Astrocyte (in vitro differentiated cells and primary cell): Measurements from ENCODE around the gene OR2D3. TPM values are rescaled to one million over a fixed set of nuclear protein-coding genes. Genes with fewer than 3 reads are reported as not detected.

Experiments used
- DNase-seq: peaks from one replicate; pipeline ENCODE4 v3.0.0-alpha.2; 2010; ENCODE audit warnings: low read depth
- FAIRE-seq: peaks from 2 replicates; lab custom pipeline; 2011; peaks lifted over from hg19 to GRCh38; lab: Jason Lieb, UNC
- H2AFZ ChIP-seq: 2 replicates; pipeline ENCODE4 v1.6.0; 2012; ENCODE audit warnings: low read depth, low read length, inconsistent platforms
- H3K27ac ChIP-seq: 2 replicates; pipeline ENCODE4 v1.5.1; 2011; ENCODE audit warnings: low read depth, low read length, inconsistent platforms
- H3K27me3 ChIP-seq: 2 replicates; pipeline ENCODE4 v1.6.0; 2011; ENCODE audit warnings: low read length, inconsistent platforms; ENCODE audit not compliant: insufficient read depth
- H3K36me3 ChIP-seq: 2 replicates; pipeline ENCODE4 v1.5.1; 2011; ENCODE audit warnings: low read length, inconsistent platforms; ENCODE audit not compliant: insufficient read depth
- H3K4me1 ChIP-seq: 2 replicates; pipeline ENCODE4 v1.5.1; 2011; ENCODE audit warnings: low read length, inconsistent platforms; ENCODE audit not compliant: insufficient read depth
- H3K4me2 ChIP-seq: 2 replicates; pipeline ENCODE4 v1.6.0; 2012; ENCODE audit warnings: low read length, inconsistent platforms
- H3K4me3 ChIP-seq: 2 replicates; pipeline ENCODE4 v1.5.1; 2011; ENCODE audit warnings: low read depth, mild to moderate bottlenecking, low read length, inconsistent platforms; ENCODE audit not compliant: insufficient read depth
- H3K79me2 ChIP-seq: 2 replicates; pipeline ENCODE4 v1.6.0; 2012; ENCODE audit warnings: mild to moderate bottlenecking, low read length, inconsistent platforms; ENCODE audit not compliant: insufficient read depth
- H3K9ac ChIP-seq: 2 replicates; pipeline ENCODE4 v1.6.0; 2012; ENCODE audit warnings: mild to moderate bottlenecking, low read length, inconsistent platforms
- H3K9me3 ChIP-seq: 2 replicates; pipeline ENCODE4 v1.5.1; 2012; ENCODE audit warnings: low read depth, mild to moderate bottlenecking, low read length, inconsistent platforms; ENCODE audit not compliant: insufficient read depth
- H4K20me1 ChIP-seq: 2 replicates; pipeline ENCODE4 v1.6.0; 2012; ENCODE audit warnings: low read length, inconsistent platforms; ENCODE audit not compliant: insufficient read depth
- H3K27ac Mint-ChIP-seq: one replicate; pipeline ENCODE4 v1.8.0; 2021; ENCODE audit warnings: mild to moderate bottlenecking, mixed read lengths; ENCODE audit not compliant: unreplicated experiment
- H3K27me3 Mint-ChIP-seq: one replicate; pipeline ENCODE4 v1.8.0; 2021; ENCODE audit warnings: low read depth, mixed read lengths; ENCODE audit not compliant: unreplicated experiment
- H3K36me3 Mint-ChIP-seq: one replicate; pipeline ENCODE4 v1.8.0; 2021; ENCODE audit warnings: low read depth, mixed read lengths; ENCODE audit not compliant: unreplicated experiment
- H3K4me1 Mint-ChIP-seq: one replicate; pipeline ENCODE4 v1.8.0; 2021; ENCODE audit warnings: low read depth, mixed read lengths; ENCODE audit not compliant: unreplicated experiment
- H3K4me3 Mint-ChIP-seq: one replicate; pipeline ENCODE4 v1.8.0; 2021; ENCODE audit warnings: mild to moderate bottlenecking, moderate library complexity, mixed read lengths; ENCODE audit not compliant: unreplicated experiment
- H3K9me3 Mint-ChIP-seq: one replicate; pipeline ENCODE4 v1.8.0; 2021; ENCODE audit warnings: mild to moderate bottlenecking, mixed read lengths; ENCODE audit not compliant: unreplicated experiment
- CTCF ChIP-seq: IDR thresholded peaks from 2 replicates; pipeline ENCODE4 v1.5.1; 2011; ENCODE audit warnings: low read depth, mild to moderate bottlenecking, inconsistent platforms, low read length, moderate library complexity; ENCODE audit not compliant: insufficient read depth
- EZH2 ChIP-seq: IDR thresholded peaks from 2 replicates; pipeline ENCODE4 v1.6.1; 2012; ENCODE audit warnings: mild to moderate bottlenecking, low read length, inconsistent platforms; ENCODE audit not compliant: insufficient read depth
- total RNA-seq: library from RNA; stranded (reverse); gene quantifications from 2 replicates; pipeline ENCODE4 v1.2.1, GENCODE V29; 2021

Gene OR2D3
- total RNA-seq, 1 donor from 2014 or later, result not detected

GRCh38 chr11:6925636-6926207, 4.9 kb downstream of the OR2D3 start:
- peak overlapping the region; percentile 96 for H3K4me2 ChIP-seq
- H3K4me3 ChIP-seq, result peak overlapping the region; percentile 91
- Mint-ChIP-seq H3K4me3 (peak overlapping the region; percentile 97), H3K27me3 (no peaks in the 10 kb centered on the region), H3K36me3 (no peaks in the 10 kb centered on the region), H3K27ac (peak overlapping the region; percentile 42), H3K4me1 (peaks cover 2% of the 10 kb centered on the region), H3K9me3 (no peaks in the 10 kb centered on the region)
- no peaks in the 10 kb centered on the region for H3K27me3 ChIP-seq
- H3K9ac ChIP-seq, result peak overlapping the region; percentile 89
- peaks cover 6% of the 10 kb centered on the region for H3K79me2 ChIP-seq
- no peaks in the 10 kb centered on the region for H3K36me3 ChIP-seq
- DNase-seq, result peak; percentile 9
- peaks cover 12% of the 10 kb centered on the region for H3K4me1 ChIP-seq
- no peak for TF ChIP-seq EZH2
- no peak for TF ChIP-seq CTCF
- no peaks in the 10 kb centered on the region for H3K9me3 ChIP-seq
- FAIRE-seq, result no peak
- H4K20me1 ChIP-seq, result no peaks in the 10 kb centered on the region
- H3K27ac ChIP-seq, result peak overlapping the region; percentile 25
- peak overlapping the region; percentile 99 for H2AFZ ChIP-seq

- Histone ChIP-seq H3K27me3 (no peaks in the 10 kb centered on the region), H4K20me1 (no peaks in the 10 kb centered on the region), H3K9me3 (no peaks in the 10 kb centered on the region), H3K9ac (peak within 1 kb of the TSS; percentile 89), H3K4me3 (peak within 1 kb of the TSS; percentile 91), H3K36me3 (no peaks in the 10 kb centered on the region), H2AFZ (peak within 1 kb of the TSS; percentile 99), H3K79me2 (peaks cover 6% of the 10 kb centered on the region), H3K27ac (peak within 1 kb of the TSS; percentile 63), H3K4me2 (peak within 1 kb of the TSS; percentile 96), H3K4me1 (peaks cover 12% of the 10 kb centered on the region)
- no peak for FAIRE-seq
- H3K4me3 Mint-ChIP-seq, result peak within 1 kb of the TSS; percentile 97
- peak; percentile 82 for DNase-seq
- H3K4me1 Mint-ChIP-seq, result peaks cover 2% of the 10 kb centered on the region
- H3K27ac Mint-ChIP-seq, result peak within 1 kb of the TSS; percentile 79
- TF ChIP-seq CTCF (no peak), EZH2 (no peak)
- no peaks in the 10 kb centered on the region for H3K27me3 Mint-ChIP-seq
- no peaks in the 10 kb centered on the region for H3K36me3 Mint-ChIP-seq
- H3K9me3 Mint-ChIP-seq, result no peaks in the 10 kb centered on the region
These were observed 5.6 kb downstream of the OR2D3 start, which contains the start of gene ZNF215 for GRCh38 chr11:6926208-6927029. ZNF215 (plus strand) TSS chr11:6926426; CDS start chr11:6932273, 5,847 bp downstream.
